GM18505 (cell line): ENCODE results near the gene PHKB.

ENCODE experiments used
- ATAC-seq: cut with Tn5 transposase; IDR thresholded peaks from one replicate; pipeline ENCODE4 v1.9.1; 2021; ENCODE audit not compliant: unreplicated experiment
- POLR2A ChIP-seq: IDR thresholded peaks from 4 replicates; pipeline ENCODE4 v1.6.1; 2011; ENCODE audit warnings: borderline replicate concordance; ENCODE audit not compliant: insufficient read depth, insufficient read length; ENCODE audit errors: extremely low read depth

Gene PHKB

DNA sequence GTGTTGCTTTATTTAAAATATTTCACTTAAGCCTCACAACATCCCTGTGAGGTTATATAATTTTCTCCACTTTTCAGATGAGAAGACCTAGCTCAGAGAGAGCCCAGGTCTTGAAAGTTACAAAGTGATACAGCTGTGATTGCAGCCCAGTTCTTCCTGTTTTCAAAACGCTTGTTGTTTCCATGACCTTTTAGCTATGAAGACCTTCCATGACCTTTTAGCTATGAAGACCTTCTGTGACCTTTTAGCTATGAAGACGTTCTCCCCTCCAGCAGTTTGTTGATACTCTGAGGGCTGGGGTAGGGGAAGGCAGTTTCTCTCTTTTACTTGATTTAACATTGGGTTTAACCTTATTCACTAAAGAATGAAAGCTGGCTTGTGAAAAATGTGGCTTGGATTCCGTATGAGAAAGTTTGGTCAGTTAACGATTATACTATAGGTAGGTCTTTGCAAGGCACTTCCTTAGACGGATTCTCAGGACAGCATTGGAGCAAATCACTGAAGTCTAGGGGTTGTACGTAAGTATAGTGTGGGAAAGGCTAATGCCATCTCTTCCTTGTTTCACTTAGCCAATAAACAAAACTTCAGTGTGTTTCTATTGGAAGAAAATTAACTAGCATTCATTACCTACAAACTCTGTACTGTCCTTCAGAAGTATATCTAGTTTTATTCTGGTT lies 20.7 kb downstream of the PHKB start:
- no peak for TF ChIP-seq POLR2A
- no peak for ATAC-seq

DNA sequence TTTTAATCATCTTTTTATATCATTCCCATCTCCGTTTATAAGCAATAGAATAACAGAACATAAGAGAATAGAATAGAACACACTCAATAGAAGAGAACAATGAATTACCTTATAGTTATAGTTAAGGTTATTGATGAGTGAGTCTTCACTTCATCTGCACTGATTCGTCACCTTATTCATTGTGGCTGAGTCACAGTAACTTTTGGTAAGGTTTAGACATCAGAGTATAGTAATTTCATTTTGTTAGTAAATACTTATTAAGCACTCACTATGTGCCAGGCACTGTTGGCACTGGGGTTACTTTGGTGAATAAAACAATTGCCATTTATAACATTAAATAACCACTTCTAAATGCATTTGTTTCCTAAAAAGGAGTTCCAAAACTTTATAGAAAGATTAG lies 22.5 kb downstream of the PHKB start:
- TF ChIP-seq POLR2A = no peak
- ATAC-seq = no peak

DNA sequence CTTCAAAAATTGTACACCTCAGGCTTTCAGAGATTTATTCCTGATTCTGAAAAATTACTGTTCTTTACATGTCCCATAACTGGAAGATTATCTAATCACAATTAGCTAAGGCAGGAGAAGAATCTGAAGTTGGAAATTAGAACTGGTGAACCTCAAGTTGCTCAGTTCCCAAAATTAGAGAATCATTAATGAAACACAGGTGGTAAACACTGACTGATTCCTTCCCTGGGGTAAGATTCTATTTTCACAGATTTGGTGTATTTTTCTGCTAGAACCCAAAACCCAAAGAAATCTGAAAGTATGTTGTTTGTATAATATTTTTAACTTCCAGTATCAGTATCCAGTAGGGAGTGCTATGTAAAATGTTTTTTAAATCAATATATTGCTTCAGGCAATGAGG lies 25.7 kb downstream of the PHKB start:
- no peak for ATAC-seq

DNA sequence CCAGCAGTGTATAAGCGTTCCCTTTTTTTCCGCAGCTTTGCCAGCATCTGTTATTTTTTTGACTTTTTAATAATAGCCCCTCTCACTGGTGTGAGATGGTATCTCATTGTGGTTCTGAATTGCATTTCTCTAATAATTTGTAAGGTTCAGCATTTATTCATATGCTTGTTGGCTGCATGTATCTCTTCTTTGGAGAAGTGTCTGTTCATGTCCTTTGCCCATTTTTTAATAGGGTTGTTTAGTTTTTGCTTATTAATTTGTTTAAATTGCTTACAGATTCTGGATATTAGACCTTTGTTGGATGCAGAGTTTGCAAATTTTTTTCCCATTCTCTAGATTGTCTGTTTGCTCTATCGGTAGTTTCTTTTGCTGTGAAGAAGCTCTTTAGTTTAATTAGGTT lies 26.9 kb downstream of the PHKB start:
- no peak for ATAC-seq
- no peak for TF ChIP-seq POLR2A

More for the DNA sequence above, 25.7 kb downstream of the PHKB start:
- TF ChIP-seq POLR2A = no peak

DNA sequence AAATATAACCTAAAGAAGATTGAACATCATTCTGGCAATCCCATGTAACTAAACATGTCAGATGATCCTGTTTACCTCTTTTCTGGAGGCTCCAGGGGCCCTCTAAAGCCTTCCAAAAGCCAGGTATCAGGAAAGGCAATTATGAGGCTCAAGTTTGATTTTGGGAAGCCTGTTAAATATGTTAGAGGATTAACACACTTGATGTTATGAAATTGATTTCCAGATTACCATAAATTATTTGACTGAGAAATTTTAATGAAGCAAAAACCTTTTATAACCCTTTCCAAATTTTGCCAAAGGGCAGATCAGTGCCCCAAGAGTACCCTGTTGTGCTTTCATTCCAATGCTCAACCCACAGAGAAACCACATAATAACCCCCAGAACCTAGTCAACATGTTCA lies 29.3 kb downstream of the PHKB start:
- TF ChIP-seq POLR2A = no peak
- no peak for ATAC-seq

DNA sequence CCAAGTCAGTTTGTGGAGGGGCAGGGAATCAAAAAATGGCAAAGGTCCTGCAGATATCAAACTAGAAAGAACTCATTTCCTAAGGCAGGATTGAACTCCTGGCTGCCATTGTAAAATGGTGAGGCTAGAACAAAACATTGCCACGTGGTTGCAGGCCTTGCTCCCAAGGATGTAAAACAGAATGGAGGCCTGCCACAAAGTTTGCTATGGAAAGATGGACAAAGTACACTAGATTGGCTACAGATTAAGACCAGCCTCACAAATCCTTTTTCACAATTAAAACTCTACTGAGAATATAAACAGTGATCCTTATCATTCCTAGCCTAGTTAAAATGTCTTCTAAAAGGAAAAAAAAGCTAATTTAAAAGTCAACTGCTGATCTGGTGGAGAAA lies 30.9 kb downstream of the PHKB start:
- ATAC-seq = no peak
- TF ChIP-seq POLR2A = no peak

DNA sequence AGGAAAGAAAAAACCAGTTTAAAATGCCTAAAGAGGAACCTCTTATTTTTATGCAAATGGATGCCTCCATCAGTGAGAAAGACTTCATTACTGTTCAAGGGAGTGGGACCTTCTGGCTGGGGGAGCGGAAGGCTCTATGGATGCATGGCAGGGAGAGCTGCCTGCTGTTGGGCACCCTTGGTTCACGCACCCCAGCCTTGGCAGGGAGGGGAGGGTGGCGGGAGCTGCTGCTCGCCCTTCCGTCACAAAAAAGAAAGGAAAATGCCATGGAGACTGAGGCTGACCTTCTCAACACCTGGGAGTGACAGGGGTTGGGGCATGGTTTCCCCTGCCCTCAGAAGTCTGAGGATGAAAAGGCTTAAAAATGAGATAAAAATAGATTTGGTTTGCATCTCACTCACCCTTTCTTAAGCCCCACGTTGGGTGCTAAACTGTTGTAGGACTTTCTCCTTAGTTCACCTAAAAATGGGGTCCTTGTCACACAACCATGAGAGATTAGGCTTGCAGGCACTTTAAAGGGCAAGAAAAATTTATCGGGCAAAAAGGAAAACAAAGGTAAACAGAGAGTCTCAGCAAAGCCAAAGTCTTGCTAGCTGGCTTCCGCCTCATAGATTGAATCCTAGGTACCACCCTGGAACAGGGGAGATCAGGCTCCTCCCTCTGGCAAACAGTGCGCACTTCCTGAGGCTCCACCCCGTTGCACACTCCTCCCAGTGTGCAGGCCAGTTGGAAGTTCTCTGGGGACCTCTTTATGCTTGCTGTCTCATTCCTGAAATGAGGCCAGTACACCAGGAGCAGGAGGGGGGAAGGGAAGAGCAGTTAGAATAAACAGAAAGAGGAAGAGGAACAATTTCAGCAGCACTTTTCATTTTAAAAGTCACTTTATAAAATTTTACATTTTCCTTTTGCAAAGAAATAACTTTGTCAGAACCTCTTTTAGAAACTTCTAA lies 31.6 kb downstream of the PHKB start:
- peak; percentile 64 for TF ChIP-seq POLR2A
- ATAC-seq = peak; percentile 82

DNA sequence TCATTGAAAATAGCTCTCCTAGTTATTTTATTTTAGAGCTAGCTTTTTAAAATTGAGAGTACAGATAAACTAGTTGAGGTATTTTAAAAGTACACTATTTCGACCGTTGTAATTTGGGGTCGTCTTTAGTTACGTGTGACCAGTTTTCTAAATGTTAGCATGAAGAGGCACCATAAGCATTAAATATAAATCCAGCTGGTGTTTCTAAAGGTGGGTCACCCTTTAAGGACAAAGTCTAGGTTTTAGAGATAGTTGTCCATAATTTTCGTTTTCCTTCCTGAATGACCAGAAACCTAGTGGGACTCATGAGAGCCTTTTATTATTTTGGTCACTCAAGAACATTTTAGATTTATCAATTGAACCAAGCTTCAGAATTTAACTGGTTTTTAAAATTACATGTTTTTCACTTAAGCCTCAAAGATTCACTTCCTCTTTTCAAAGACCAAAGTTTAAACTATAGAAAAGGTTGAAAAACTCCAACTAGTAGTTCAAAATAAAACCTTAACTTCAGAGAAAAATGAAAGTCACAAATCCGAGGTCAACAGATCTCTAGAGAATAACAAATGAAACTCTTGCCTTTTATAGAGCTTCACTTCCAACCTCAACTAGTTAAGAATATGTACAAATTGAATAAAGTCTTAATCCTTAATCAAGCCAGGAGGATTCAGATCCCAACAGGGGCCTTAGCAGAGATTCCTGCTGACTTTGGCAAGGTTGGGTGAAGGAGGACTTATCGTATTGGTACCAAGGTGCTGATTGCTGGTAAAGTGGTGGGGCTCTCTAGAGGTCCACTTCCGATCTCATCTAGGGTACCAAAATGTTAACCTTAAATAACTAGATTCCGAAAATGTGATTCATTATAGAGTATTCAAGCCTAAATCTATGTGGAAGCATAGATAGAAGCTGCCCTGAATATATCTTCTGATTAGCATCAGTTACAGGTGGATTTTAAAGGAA lies 32.5 kb downstream of the PHKB start:
- peak; percentile 39 for ATAC-seq
- no peak for TF ChIP-seq POLR2A

DNA sequence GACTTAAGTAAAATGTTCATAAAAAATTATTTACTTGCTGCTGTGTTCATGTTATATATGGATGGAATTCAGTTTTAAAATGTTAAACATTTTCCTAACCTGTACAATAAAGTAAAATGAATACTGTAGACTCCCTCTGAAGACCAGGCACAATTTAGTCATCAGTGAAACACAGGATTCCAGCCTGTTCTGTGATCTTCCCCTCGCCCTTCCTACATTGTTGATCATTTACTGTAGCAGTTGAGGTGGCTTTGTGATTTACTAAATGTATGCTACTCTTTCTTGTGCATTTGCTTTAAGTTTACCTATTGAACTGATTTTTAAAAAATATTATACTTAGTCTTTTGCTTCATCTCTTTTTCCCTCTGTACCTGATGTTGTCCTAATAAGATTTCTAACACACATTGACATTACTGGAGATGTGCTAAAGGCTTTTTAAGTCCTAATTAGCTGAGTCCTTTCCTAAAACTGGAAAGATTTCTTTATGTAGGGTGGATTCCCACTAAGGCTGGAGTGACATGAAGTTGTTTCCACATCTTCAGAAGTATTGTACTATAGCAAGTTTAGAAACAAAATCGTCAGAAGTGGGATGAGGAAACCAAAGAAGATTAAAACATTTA lies 38.1 kb downstream of the PHKB start:
- no peak for ATAC-seq
- no peak for TF ChIP-seq POLR2A

DNA sequence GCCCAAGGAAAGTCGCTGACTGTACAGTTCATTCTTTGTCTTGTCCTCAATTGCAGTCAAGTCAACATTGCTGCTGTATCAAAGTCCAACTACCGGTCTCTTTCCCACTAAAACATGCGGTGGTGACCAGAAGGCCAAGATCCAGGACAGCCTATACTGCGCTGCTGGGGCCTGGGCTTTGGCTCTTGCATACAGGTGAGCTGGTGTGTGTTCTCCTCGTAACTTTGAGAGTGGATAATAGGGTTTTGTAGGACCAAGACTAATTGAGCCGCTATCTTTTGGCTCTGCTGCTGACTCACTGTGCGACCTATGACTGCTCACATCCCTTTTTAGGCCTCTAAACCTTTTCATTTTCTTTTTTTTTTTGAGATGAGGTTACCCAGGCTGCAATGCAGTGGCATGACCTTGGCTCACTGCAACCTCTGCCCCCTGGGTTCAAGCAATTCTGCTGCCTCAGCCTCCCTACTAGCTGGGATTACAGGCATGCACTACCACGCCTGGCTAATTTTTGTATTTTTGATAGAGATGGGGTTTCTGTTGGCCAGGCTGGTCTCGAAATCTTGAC lies 38.7 kb downstream of the PHKB start:
- no peak for ATAC-seq
- TF ChIP-seq POLR2A = no peak

DNA sequence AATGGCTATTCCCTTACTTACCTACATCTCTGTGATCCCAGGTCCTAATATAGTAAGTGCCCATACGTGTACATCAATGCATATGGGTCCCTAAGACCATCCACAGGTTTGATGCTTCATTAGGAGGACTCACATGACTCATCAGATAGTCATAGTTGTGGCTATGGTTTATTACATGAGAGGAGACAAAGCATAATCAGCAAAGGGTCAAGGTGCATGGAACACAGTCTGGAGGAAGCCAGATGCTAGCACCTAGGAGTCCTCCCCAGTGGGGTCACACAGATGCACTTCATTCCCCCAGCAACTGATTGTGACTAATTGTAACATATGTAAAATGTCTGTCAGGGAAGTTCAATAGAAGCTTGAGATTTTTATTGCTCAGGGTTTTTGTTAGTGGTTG lies 42.8 kb downstream of the PHKB start:
- ATAC-seq = no peak
- no peak for TF ChIP-seq POLR2A

DNA sequence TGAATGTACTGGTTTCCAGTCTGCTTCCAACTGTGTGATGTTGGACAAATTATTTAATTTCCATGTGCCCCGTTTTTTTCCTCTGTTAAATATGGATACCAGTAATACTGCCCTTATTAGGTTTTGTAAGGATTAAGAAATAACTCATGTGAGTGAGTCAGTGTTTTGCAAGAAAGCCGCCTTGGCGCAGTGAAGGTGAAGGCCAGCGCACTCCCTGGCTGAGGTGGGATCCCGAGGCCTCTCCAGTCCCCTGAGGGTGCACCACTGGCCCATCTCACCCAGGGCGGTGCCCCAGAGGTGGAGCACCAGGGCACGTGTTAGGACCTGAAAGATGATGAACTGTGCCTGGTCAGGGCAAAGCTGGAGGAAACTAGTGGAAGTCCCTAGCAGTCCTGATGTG lies 43.5 kb downstream of the PHKB start:
- ATAC-seq = no peak
- TF ChIP-seq POLR2A = no peak
